ENCODE results near the gene ZNF280B.
"Not testable (repeated sequence)": the region's sequence is repeated elsewhere in the genome, so short reads cannot be mapped to it uniquely, and the experiment has no call there.

Gene ZNF280B

GRCh38 chr22:22478470-22478869, 30.1 kb downstream of the ZNF280B start:
- H3K4me3 ChIP-seq (ENCODE audit: low read depth, low read length): no peak overlapping the region
- in situ Hi-C loops (cut with HindIII; ENCODE audit: low sequenced_read_pairs): no loop called here
- no peak for DNase-seq (ENCODE audit: low read depth, low spot score)
- TF ChIP-seq CTCF (IDR thresholded peaks at IDR 0.05; ENCODE audit: low read depth, low read length): no peak

GRCh38 chr22:22474733-22475132, 33.8 kb downstream of the ZNF280B start:
- H3K4me3 ChIP-seq (ENCODE audit: low read depth, low read length): no peak overlapping the region
- in situ Hi-C loops (cut with HindIII; ENCODE audit: low sequenced_read_pairs): no loop called here
- TF ChIP-seq CTCF (IDR thresholded peaks at IDR 0.05; ENCODE audit: low read depth, low read length): no peak
- no peak for DNase-seq (ENCODE audit: low read depth, low spot score)

GRCh38 chr22:22471104-22471503, 37.4 kb downstream of the ZNF280B start:
- DNase-seq (ENCODE audit: low read depth, low spot score); H3K4me3 ChIP-seq (ENCODE audit: low read depth, low read length); in situ Hi-C loops (cut with HindIII; ENCODE audit: low sequenced_read_pairs): not testable (repeated sequence)

GRCh38 chr22:22469527-22469926, 39.0 kb downstream of the ZNF280B start:
- no peak overlapping the region for H3K4me3 ChIP-seq (ENCODE audit: low read depth, low read length)
- no peak for DNase-seq (ENCODE audit: low read depth, low spot score)
- in situ Hi-C loops (cut with HindIII; ENCODE audit: low sequenced_read_pairs): no loop called here
- no peak for TF ChIP-seq CTCF (IDR thresholded peaks at IDR 0.05; ENCODE audit: low read depth, low read length)

GRCh38 chr22:22468794-22469469, 39.6 kb downstream of the ZNF280B start:
- DNase-seq (ENCODE audit: low read depth, low spot score); in situ Hi-C loops (cut with HindIII; ENCODE audit: low sequenced_read_pairs): not testable (repeated sequence)

GRCh38 chr22:22467112-22467511, 41.4 kb downstream of the ZNF280B start:
- H3K4me3 ChIP-seq (ENCODE audit: low read depth, low read length): no peak overlapping the region
- TF ChIP-seq CTCF (IDR thresholded peaks at IDR 0.05; ENCODE audit: low read depth, low read length): no peak
- in situ Hi-C loops (cut with HindIII; ENCODE audit: low sequenced_read_pairs): no loop called here

More at GRCh38 chr22:22468794-22469469, 39.6 kb downstream of the ZNF280B start:
- not testable (repeated sequence) for H3K4me3 ChIP-seq (ENCODE audit: low read depth, low read length)

GRCh38 chr22:22465782-22466181, 42.8 kb downstream of the ZNF280B start:
- in situ Hi-C loops (cut with HindIII; ENCODE audit: low sequenced_read_pairs): no loop called here
- TF ChIP-seq CTCF (IDR thresholded peaks at IDR 0.05; ENCODE audit: low read depth, low read length): no peak
- H3K4me3 ChIP-seq (ENCODE audit: low read depth, low read length): no peak overlapping the region
- DNase-seq (ENCODE audit: low read depth, low spot score): no peak

More at GRCh38 chr22:22467112-22467511, 41.4 kb downstream of the ZNF280B start:
- DNase-seq (ENCODE audit: low read depth, low spot score): no peak
